A549 (cell line): Measurements from ENCODE around the gene GMDS. TPM values are rescaled to one million over a fixed set of nuclear protein-coding genes. Genes with fewer than 3 reads are reported as not detected.

Experiments
- ATAC-seq, 2 experiments: fragments of 200-7000 bp in 1 of 2; fragments of >200 bp in 1 of 2; cut with Nextera tagmentation in 1 of 2; cut with Tn5 transposase in 1 of 2; 3 replicates each; pipeline versions ENCODE4 v1.8.0 to v1.9.1; 2018 to 2020; ENCODE audit warnings: mild to moderate bottlenecking in 1 of 2, moderate library complexity in 1 of 2
- CTCF ChIA-PET: fragments of 300-600 bp; sonication (Branson Sonifier 250); formaldehyde crosslinking; extraction: SDS; loops from one replicate; lab custom pipeline; 2021; ENCODE audit warnings: antibody characterized with exemption, inconsistent platforms; lab: Yijun Ruan, JAX
- POLR2A ChIA-PET: fragments of 350-600 bp; formaldehyde crosslinking; extraction: SDS; loops from one replicate; lab custom pipeline; 2021; ENCODE audit warnings: antibody characterized with exemption, inconsistent platforms; lab: Yijun Ruan, JAX
- DNase-seq, 2 experiments: peaks; one replicate each; pipeline versions ENCODE4 v3.0.0 to v3.0.0-alpha.2; 2011 to 2016; ENCODE audit warnings: low read depth in 1 of 2, low spot score in 1 of 2
- FAIRE-seq: peaks from 2 replicates; lab custom pipeline; 2011; peaks lifted over from hg19 to GRCh38; lab: Jason Lieb, UNC
- H3K27ac ChIP-seq, 2 experiments: fragments of >200 bp; sonication (Bioruptor Twin); formaldehyde crosslinking; 3 replicates each; pipeline ENCODE4 v1.5.1; 2016 to 2017
- H3K4me1 ChIP-seq: fragments of >200 bp; sonication (Bioruptor Twin); formaldehyde crosslinking; 3 replicates; pipeline ENCODE4 v1.6.1; 2016
- H3K4me2 ChIP-seq: fragments of >200 bp; sonication (Bioruptor Twin); formaldehyde crosslinking; 3 replicates; pipeline ENCODE4 v1.6.1; 2016
- H3K4me3 ChIP-seq: fragments of >200 bp; sonication (Bioruptor Twin); formaldehyde crosslinking; 3 replicates; pipeline ENCODE4 v1.5.1; 2016
- H3K9me3 ChIP-seq: fragments of >200 bp; sonication (Bioruptor Twin); formaldehyde crosslinking; 3 replicates; pipeline ENCODE4 v1.6.1; 2016
- CBX2 ChIP-seq: fragments of 200-600 bp; sonication (generic); IDR thresholded peaks from 2 replicates; pipeline ENCODE4 v1.6.1; 2016; ENCODE audit warnings: low read depth, mild to moderate bottlenecking, borderline replicate concordance
- CBX8 ChIP-seq: fragments of 200-600 bp; sonication (generic); IDR thresholded peaks from 2 replicates; pipeline ENCODE4 v1.6.1; 2016
- EHF ChIP-seq: fragments of 250-450 bp; sonication (Bioruptor Pico); IDR thresholded peaks from 2 replicates; pipeline ENCODE4 v1.5.0; 2020; ENCODE audit warnings: mild to moderate bottlenecking
- EP300 ChIP-seq, 2 experiments: fragments of >200 bp; sonication (Bioruptor Twin); formaldehyde crosslinking; IDR thresholded peaks; 2 replicates in 1 of 2; 3 replicates in 1 of 2; pipeline ENCODE4 v1.6.1; 2016 to 2017
- FOSB ChIP-seq: fragments of 250-450 bp; sonication (Bioruptor Pico); IDR thresholded peaks from 2 replicates; pipeline ENCODE4 v1.5.0; 2020; ENCODE audit warnings: mild to moderate bottlenecking, moderate library complexity
- FOSL2 ChIP-seq, 2 experiments: fragments of 450-650 bp in 1 of 2; fragments of >200 bp in 1 of 2; sonication (Bioruptor Twin) in 1 of 2; formaldehyde crosslinking; IDR thresholded peaks; 2 replicates each; pipeline versions ENCODE4 v1.5.0 to v1.6.1; 2016 to 2020; ENCODE audit warnings: mild to moderate bottlenecking in 1 of 2, moderate library complexity in 1 of 2
- FOXS1 ChIP-seq: fragments of 250-450 bp; sonication (Bioruptor Pico); IDR thresholded peaks from 2 replicates; pipeline ENCODE4 v1.5.0; 2020; ENCODE audit warnings: mild to moderate bottlenecking, moderate library complexity
- GATA3 ChIP-seq: IDR thresholded peaks from 2 replicates; pipeline ENCODE4 v1.6.1; 2012; ENCODE audit warnings: borderline replicate concordance
- HEYL ChIP-seq: fragments of 250-450 bp; sonication (Bioruptor Pico); IDR thresholded peaks from 2 replicates; pipeline ENCODE4 v1.8.0; 2021; ENCODE audit warnings: mild to moderate bottlenecking, moderate library complexity
- HOXA7 ChIP-seq: fragments of 250-450 bp; sonication (Bioruptor Pico); IDR thresholded peaks from 2 replicates; pipeline ENCODE4 v1.5.0; 2020; ENCODE audit warnings: mild to moderate bottlenecking, moderate library complexity
- HOXB5 ChIP-seq: fragments of 250-450 bp; sonication (Bioruptor Pico); IDR thresholded peaks from 2 replicates; pipeline ENCODE4 v1.5.0; 2020; ENCODE audit warnings: mild to moderate bottlenecking, moderate library complexity
- JUNB ChIP-seq: fragments of >200 bp; sonication (Bioruptor Twin); formaldehyde crosslinking; IDR thresholded peaks from 2 replicates; pipeline ENCODE4 v1.6.1; 2016
- MAZ ChIP-seq: fragments of 150-350 bp; IDR thresholded peaks from 2 replicates; pipeline ENCODE4 v1.6.1; 2014; ENCODE audit warnings: antibody characterized with exemption, low read depth, low read length, borderline replicate concordance
- MYC ChIP-seq: IDR thresholded peaks from 2 replicates; pipeline ENCODE4 v1.6.1; 2012; ENCODE audit warnings: mild to moderate bottlenecking, inconsistent platforms, low read length, improper control_type of control experiment, borderline replicate concordance
- NPAS2 ChIP-seq: fragments of 250-450 bp; sonication (Bioruptor Pico); IDR thresholded peaks from 2 replicates; pipeline ENCODE4 v1.8.0; 2022; ENCODE audit warnings: mild to moderate bottlenecking, moderate library complexity, borderline replicate concordance
- NR3C1 ChIP-seq: fragments of >200 bp; sonication (Bioruptor Twin); formaldehyde crosslinking; IDR thresholded peaks from 3 replicates; pipeline ENCODE4 v1.6.1; 2017
- PHF8 ChIP-seq: fragments of 200-600 bp; sonication (generic); IDR thresholded peaks from 2 replicates; pipeline ENCODE4 v1.6.1; 2016; ENCODE audit warnings: low read depth, mild to moderate bottlenecking, antibody characterized with exemption, moderate library complexity, borderline replicate concordance
- POLR2A ChIP-seq: IDR thresholded peaks from 2 replicates; pipeline ENCODE4 v1.6.1; 2012; ENCODE audit warnings: mild to moderate bottlenecking, low read length
- POLR2AphosphoS2 ChIP-seq: conservative IDR thresholded peaks from 2 replicates; pipeline ENCODE4 v1.6.1; 2012; ENCODE audit warnings: low read length, improper control_type of control experiment, inconsistent platforms
- RAD21 ChIP-seq, 2 experiments: fragments of >200 bp in 1 of 2; sonication (Bioruptor Twin) in 1 of 2; formaldehyde crosslinking in 1 of 2; IDR thresholded peaks in 1 of 2; conservative IDR thresholded peaks in 1 of 2; 2 replicates in 1 of 2; 3 replicates in 1 of 2; pipeline ENCODE4 v1.6.1; 2012 to 2018; ENCODE audit warnings: inconsistent platforms in 1 of 2
- RCOR1 ChIP-seq: fragments of 150-350 bp; IDR thresholded peaks from 2 replicates; pipeline ENCODE4 v1.6.1; 2014; ENCODE audit warnings: antibody characterized with exemption, low read length, low read depth
- RNF2 ChIP-seq: fragments of 200-600 bp; sonication (generic); IDR thresholded peaks from 2 replicates; pipeline ENCODE4 v1.6.1; 2016; ENCODE audit warnings: low read depth, mild to moderate bottlenecking, antibody characterized with exemption, moderate library complexity, borderline replicate concordance
- ZFP36 ChIP-seq: fragments of 450-650 bp; IDR thresholded peaks from 2 replicates; pipeline ENCODE4 v1.6.1; 2014; ENCODE audit warnings: borderline replicate concordance; ENCODE audit not compliant: partially characterized antibody
- ZNF302 ChIP-seq: fragments of 250-450 bp; sonication (Bioruptor Pico); IDR thresholded peaks from 2 replicates; pipeline ENCODE4 v1.9.0; 2021; ENCODE audit warnings: inconsistent platforms, mild to moderate bottlenecking, moderate library complexity
- ZSCAN20 ChIP-seq: fragments of 250-450 bp; sonication (Bioruptor Pico); IDR thresholded peaks from 2 replicates; pipeline ENCODE4 v1.8.0; 2022; ENCODE audit warnings: mild to moderate bottlenecking, moderate library complexity
- WGBS: methylation state at CpG from one replicate; pipeline ENCODE4 v1.1.6; 2017; ENCODE audit errors: missing lambda C conversion rate; 5-methylcytosine and 5-hydroxymethylcytosine counted together
- polyA plus RNA-seq, 4 experiments: library from polyadenylated mRNA; depleted of rRNA in 3 of 4; stranded (reverse); fragments of >200 nt; fragmentation: RNase III in 1 of 4; extraction: RNeasy Plus Mini Kit Qiagen cat#74134 plus additional on column Dnase treatment in 1 of 4; gene quantifications; 2 replicates in 3 of 4; 3 replicates in 1 of 4; pipeline ENCODE4 v1.2.3, GENCODE V29; 2011 to 2017
- TF ChIP-seq, protein P1 (sequence below): IDR thresholded peaks from 2 replicates; pipeline ENCODE4 v1.6.1; 2012
- TF ChIP-seq, protein P2 (sequence below): fragments of >200 bp; sonication (Bioruptor Twin); formaldehyde crosslinking; IDR thresholded peaks from 3 replicates; pipeline ENCODE4 v1.5.1; 2016
- TF ChIP-seq, protein P3 (sequence below): fragments of 250-450 bp; sonication (Bioruptor Pico); IDR thresholded peaks from 2 replicates; pipeline ENCODE4 v1.5.0; 2021; ENCODE audit warnings: mild to moderate bottlenecking, moderate library complexity, borderline replicate concordance
- TF ChIP-seq, protein P4 (sequence below): fragments of >200 bp; sonication (Bioruptor Twin); formaldehyde crosslinking; IDR thresholded peaks from 3 replicates; pipeline ENCODE4 v1.6.1; 2016
- TF ChIP-seq, protein P5 (sequence below): fragments of >200 bp; sonication (Bioruptor Twin); formaldehyde crosslinking; IDR thresholded peaks from 2 replicates; pipeline ENCODE4 v1.6.1; 2016

GMDS gene
- polyA plus RNA-seq, 2 of the 4 experiments (the other 2 are of a cell fraction): 9.9 to 12.4 TPM

DNA sequence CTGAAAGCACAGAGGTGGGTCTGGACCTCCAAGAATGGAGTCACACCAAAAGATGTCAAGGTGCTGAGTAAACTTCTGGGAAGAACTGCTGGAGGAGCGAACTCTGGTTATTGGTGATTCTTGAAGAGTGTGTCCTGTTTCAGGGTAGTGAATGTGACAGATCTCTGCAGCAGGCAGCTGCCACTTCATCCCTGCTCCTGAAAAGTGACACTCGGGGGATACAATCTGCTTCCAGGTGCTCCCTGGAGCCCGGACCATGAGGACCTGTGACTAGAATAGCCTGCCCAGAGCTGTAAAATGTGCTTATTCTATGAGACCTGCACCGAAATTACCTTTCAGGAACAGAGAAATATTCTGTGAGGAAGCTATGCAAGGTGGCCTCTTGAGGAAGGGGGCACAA lies 444.6 kb downstream of the GMDS start:
- ChIA-PET CTCF (interaction anchor here (0.6 kb wide), 1 partner anchor 887 kb away, joined by 3 read pairs; no protein-coding TSS in a partner anchor), POLR2A (no interaction called here)
- H3K4me3 ChIP-seq: no peak overlapping the region
- no peak overlapping the region for H3K27ac ChIP-seq
- no peak overlapping the region for H3K4me2 ChIP-seq
- no peak for TF ChIP-seq NR3C1
- no peak for TF ChIP-seq ZSCAN20 (CRISPR knock-in tag)
- no peak for TF ChIP-seq ZNF302
- no peak for TF ChIP-seq RAD21 (conservative IDR thresholded peaks at IDR 0.05 in 1 of 2, IDR thresholded peaks at IDR 0.05 in 1 of 2)
- no peak for TF ChIP-seq POLR2A
- no peak for TF ChIP-seq CBX2
- TF ChIP-seq CBX8: no peak
- no peak for TF ChIP-seq HOXB5 (CRISPR knock-in tag)
- TF ChIP-seq POLR2AphosphoS2: no peak
- TF ChIP-seq HOXA7: no peak
- TF ChIP-seq, all 56 proteins: peak for 0
- DNase-seq (no peak), FAIRE-seq (no peak), ATAC-seq (no peak)
- WGBS: 64% methylated on average over 4 of the region's 4 CpGs
- Histone ChIP-seq H3K4me1 (peaks cover 8% of the 10 kb centered on the region), H3K9me3 (no peaks in the 10 kb centered on the region)

DNA sequence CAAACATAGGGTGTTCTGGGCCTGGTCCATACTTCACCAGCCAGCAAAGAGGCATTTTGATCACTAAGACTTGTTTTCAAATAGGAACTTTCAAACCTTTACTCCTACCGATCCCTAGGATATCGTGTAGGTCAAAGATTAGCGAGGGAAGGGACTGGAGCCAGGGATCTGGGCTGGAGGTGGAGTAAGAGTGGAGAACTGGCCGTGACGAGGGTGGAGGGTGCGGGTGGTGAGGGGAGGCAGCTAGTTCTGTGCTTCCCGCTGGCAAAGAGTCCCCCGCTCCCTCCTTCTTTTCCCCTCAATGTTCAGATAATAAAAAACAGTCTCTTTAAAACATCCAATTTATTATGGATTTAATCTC lies 446.5 kb downstream of the GMDS start:
- TF ChIP-seq FOSB: no peak
- TF ChIP-seq CBX2: no peak
- no peak for TF ChIP-seq PHF8
- no peak for TF ChIP-seq JUNB
- TF ChIP-seq ZFP36: no peak
- TF ChIP-seq RCOR1: no peak
- TF ChIP-seq, protein P1, sequence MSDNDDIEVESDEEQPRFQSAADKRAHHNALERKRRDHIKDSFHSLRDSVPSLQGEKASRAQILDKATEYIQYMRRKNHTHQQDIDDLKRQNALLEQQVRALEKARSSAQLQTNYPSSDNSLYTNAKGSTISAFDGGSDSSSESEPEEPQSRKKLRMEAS: no peak
- TF ChIP-seq EP300 (IDR thresholded peaks at IDR 0.05): no peak
- TF ChIP-seq MYC: no peak
- no peak for TF ChIP-seq FOXS1
- TF ChIP-seq FOSL2 (IDR thresholded peaks at IDR 0.05): no peak
- no peak for TF ChIP-seq FOSL2 (CRISPR knock-in tag; IDR thresholded peaks at IDR 0.05)
- TF ChIP-seq, all 56 proteins: peak for 0
- ATAC-seq: no peak
- H3K4me3 ChIP-seq: no peak overlapping the region
- 90% methylated on average over 8 of the region's 8 CpGs for WGBS
- no peak for FAIRE-seq
- no peak overlapping the region for H3K4me2 ChIP-seq
- no peak for DNase-seq
- H3K4me1 ChIP-seq: peaks cover 8% of the 10 kb centered on the region
- POLR2A ChIA-PET: no interaction called here
- CTCF ChIA-PET: no interaction called here
- no peaks in the 10 kb centered on the region for H3K9me3 ChIP-seq
- H3K27ac ChIP-seq: no peak overlapping the region

DNA sequence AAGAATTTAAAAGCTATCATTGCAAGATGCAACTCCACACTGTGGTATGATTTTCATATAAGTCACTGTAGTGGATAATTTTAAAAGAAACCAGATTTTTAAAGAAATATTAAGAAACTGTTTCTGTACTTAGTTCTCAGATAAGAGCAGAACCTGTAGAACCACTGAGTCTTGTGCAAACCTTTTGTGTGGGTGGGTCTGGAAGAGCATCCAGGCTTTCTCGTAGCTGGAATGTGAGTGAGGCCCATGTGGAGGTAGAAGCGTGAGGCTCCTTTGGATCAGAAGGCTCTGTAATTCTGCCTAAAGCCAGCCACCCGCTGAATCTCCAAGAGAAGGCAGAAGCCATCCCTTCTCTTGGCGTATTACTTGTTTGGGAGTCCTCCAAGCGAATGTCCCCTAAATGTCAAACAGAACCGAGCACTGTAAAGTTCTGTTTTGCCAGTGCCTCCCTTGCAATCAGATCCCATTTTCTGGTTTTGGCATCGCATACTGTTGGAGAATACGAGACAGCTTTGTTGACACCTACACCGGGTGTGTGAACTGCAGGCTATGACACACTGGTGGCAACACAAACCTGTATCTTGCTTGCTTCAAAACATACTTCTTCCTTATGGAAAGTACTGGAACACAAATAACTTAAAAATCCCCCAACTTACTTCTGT lies 447.0 kb downstream of the GMDS start:
- POLR2A ChIA-PET: no interaction called here
- ATAC-seq: no peak
- Histone ChIP-seq H3K4me2 (0 out of 3 replicates have a peak overlapping the region, but pooled peaks have one; percentile 21), H3K4me1 (peaks cover 8% of the 10 kb centered on the region), H3K9me3 (no peaks in the 10 kb centered on the region), H3K4me3 (no peak overlapping the region), H3K27ac (no peak overlapping the region)
- DNase-seq: no peak
- CTCF ChIA-PET: no interaction called here
- no peak for FAIRE-seq
- WGBS: 93% methylated on average over 9 of the region's 9 CpGs
- TF ChIP-seq GATA3: no peak
- no peak for TF ChIP-seq HEYL (CRISPR knock-in tag)
- TF ChIP-seq RAD21 (conservative IDR thresholded peaks at IDR 0.05 in 1 of 2, IDR thresholded peaks at IDR 0.05 in 1 of 2): no peak
- TF ChIP-seq, protein P2, sequence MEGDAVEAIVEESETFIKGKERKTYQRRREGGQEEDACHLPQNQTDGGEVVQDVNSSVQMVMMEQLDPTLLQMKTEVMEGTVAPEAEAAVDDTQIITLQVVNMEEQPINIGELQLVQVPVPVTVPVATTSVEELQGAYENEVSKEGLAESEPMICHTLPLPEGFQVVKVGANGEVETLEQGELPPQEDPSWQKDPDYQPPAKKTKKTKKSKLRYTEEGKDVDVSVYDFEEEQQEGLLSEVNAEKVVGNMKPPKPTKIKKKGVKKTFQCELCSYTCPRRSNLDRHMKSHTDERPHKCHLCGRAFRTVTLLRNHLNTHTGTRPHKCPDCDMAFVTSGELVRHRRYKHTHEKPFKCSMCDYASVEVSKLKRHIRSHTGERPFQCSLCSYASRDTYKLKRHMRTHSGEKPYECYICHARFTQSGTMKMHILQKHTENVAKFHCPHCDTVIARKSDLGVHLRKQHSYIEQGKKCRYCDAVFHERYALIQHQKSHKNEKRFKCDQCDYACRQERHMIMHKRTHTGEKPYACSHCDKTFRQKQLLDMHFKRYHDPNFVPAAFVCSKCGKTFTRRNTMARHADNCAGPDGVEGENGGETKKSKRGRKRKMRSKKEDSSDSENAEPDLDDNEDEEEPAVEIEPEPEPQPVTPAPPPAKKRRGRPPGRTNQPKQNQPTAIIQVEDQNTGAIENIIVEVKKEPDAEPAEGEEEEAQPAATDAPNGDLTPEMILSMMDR: no peak
- TF ChIP-seq NR3C1: no peak
- TF ChIP-seq JUNB: no peak
- no peak for TF ChIP-seq HOXA7
- no peak for TF ChIP-seq RNF2
- TF ChIP-seq MAZ: no peak
- no peak for TF ChIP-seq EHF (CRISPR knock-in tag)
- TF ChIP-seq, protein P3, sequence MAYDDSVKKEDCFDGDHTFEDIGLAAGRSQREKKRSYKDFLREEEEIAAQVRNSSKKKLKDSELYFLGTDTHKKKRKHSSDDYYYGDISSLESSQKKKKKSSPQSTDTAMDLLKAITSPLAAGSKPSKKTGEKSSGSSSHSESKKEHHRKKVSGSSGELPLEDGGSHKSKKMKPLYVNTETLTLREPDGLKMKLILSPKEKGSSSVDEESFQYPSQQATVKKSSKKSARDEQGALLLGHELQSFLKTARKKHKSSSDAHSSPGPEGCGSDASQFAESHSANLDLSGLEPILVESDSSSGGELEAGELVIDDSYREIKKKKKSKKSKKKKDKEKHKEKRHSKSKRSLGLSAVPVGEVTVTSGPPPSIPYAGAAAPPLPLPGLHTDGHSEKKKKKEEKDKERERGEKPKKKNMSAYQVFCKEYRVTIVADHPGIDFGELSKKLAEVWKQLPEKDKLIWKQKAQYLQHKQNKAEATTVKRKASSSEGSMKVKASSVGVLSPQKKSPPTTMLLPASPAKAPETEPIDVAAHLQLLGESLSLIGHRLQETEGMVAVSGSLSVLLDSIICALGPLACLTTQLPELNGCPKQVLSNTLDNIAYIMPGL (CRISPR knock-in tag): no peak
- TF ChIP-seq, protein P4, sequence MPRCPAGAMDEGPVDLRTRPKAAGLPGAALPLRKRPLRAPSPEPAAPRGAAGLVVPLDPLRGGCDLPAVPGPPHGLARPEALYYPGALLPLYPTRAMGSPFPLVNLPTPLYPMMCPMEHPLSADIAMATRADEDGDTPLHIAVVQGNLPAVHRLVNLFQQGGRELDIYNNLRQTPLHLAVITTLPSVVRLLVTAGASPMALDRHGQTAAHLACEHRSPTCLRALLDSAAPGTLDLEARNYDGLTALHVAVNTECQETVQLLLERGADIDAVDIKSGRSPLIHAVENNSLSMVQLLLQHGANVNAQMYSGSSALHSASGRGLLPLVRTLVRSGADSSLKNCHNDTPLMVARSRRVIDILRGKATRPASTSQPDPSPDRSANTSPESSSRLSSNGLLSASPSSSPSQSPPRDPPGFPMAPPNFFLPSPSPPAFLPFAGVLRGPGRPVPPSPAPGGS: no peak
- no peak for TF ChIP-seq NPAS2
- TF ChIP-seq ZSCAN20 (CRISPR knock-in tag): no peak
- TF ChIP-seq, protein P5, sequence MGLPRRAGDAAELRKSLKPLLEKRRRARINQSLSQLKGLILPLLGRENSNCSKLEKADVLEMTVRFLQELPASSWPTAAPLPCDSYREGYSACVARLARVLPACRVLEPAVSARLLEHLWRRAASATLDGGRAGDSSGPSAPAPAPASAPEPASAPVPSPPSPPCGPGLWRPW: no peak
